ENCODE data around the gene DCAF15.

DNA sequence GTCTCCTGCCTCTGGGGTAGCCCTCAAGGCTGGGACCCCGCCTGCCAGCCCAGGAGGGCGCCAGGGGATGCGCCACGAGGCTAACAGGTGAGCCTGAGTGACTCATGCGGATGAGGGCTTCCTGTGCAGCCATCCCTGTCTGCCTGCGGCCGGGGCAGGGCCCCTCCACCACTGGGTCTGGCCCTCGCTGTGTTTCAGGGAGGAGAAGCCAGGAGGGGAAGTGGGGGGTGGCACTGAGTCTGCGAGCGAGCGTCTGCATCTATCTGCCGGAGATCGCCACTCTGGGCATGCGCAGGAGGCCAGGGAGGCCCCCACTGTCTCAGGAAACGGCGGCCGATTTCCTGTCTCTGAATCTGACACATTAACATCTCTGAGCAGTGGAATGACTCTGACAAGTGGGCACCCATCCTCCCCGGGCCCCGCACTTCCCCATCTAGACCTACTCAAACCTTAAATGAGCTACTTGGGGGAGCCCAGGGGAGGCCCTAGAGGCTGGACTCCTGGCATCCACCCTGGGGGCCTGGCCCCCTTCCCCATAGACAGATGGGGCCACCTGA is 34.1 kb downstream of the DCAF15 start:
- TF ChIP-seq, protein P1, sequence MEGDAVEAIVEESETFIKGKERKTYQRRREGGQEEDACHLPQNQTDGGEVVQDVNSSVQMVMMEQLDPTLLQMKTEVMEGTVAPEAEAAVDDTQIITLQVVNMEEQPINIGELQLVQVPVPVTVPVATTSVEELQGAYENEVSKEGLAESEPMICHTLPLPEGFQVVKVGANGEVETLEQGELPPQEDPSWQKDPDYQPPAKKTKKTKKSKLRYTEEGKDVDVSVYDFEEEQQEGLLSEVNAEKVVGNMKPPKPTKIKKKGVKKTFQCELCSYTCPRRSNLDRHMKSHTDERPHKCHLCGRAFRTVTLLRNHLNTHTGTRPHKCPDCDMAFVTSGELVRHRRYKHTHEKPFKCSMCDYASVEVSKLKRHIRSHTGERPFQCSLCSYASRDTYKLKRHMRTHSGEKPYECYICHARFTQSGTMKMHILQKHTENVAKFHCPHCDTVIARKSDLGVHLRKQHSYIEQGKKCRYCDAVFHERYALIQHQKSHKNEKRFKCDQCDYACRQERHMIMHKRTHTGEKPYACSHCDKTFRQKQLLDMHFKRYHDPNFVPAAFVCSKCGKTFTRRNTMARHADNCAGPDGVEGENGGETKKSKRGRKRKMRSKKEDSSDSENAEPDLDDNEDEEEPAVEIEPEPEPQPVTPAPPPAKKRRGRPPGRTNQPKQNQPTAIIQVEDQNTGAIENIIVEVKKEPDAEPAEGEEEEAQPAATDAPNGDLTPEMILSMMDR (IDR thresholded peaks at IDR 0.05), result no peak
- peak in 1 of 2 donors; percentile 28 for TF ChIP-seq POLR2A (IDR thresholded peaks at IDR 0.05)
